ENCODE results near the gene AOX1.
"Not testable (repeated sequence)": the region's sequence is repeated elsewhere in the genome, so short reads cannot be mapped to it uniquely, and the experiment has no call there.

Gene AOX1

DNA sequence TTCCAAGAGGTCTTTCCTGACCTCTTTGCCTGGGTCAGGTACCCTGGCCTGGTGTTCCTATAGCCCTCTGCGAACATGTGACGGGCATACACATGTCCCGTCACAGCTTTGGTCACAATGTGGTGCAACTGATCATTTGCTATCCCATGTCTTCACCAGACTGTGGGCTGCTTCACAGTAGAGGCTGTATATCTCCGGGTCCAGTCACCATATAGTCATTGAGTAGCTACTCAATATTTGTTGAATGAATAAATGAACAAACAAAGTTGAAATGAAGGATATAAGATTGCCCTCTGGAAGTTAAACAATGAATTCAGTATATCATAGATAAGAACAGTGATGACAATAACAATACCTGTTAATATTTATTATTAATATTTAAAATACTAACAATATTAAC, 16.8 kb downstream of the AOX1 start:
- no peak overlapping the region for H3K27ac ChIP-seq
- TF ChIP-seq, protein P1, sequence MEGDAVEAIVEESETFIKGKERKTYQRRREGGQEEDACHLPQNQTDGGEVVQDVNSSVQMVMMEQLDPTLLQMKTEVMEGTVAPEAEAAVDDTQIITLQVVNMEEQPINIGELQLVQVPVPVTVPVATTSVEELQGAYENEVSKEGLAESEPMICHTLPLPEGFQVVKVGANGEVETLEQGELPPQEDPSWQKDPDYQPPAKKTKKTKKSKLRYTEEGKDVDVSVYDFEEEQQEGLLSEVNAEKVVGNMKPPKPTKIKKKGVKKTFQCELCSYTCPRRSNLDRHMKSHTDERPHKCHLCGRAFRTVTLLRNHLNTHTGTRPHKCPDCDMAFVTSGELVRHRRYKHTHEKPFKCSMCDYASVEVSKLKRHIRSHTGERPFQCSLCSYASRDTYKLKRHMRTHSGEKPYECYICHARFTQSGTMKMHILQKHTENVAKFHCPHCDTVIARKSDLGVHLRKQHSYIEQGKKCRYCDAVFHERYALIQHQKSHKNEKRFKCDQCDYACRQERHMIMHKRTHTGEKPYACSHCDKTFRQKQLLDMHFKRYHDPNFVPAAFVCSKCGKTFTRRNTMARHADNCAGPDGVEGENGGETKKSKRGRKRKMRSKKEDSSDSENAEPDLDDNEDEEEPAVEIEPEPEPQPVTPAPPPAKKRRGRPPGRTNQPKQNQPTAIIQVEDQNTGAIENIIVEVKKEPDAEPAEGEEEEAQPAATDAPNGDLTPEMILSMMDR (conservative IDR thresholded peaks at IDR 0.05), result no peak
- TF ChIP-seq ZFX (IDR thresholded peaks at IDR 0.05), result no peak

DNA sequence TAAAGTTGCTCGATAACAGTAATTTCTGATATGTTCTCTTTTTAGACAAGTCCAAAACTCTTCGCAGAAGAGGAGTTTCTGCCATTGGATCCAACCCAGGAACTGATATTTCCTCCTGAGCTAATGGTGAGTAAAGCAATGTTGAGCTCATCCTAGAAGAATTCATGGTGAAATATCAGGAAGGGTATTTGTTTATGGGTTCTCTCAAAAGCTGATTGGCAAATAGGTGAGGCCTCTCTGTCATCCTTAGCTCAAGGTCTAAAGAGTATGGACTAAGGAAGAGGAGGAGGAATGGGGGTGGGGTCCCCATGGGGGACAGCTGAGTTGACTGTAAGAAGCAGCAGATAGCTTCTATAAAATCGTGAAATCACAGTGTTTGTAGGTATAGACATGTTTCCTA, 18.2 kb downstream of the AOX1 start:
- TF ChIP-seq ZFX (IDR thresholded peaks at IDR 0.05), result no peak
- TF ChIP-seq, protein P1 (conservative IDR thresholded peaks at IDR 0.05), result no peak
- no peak overlapping the region for H3K27ac ChIP-seq

DNA sequence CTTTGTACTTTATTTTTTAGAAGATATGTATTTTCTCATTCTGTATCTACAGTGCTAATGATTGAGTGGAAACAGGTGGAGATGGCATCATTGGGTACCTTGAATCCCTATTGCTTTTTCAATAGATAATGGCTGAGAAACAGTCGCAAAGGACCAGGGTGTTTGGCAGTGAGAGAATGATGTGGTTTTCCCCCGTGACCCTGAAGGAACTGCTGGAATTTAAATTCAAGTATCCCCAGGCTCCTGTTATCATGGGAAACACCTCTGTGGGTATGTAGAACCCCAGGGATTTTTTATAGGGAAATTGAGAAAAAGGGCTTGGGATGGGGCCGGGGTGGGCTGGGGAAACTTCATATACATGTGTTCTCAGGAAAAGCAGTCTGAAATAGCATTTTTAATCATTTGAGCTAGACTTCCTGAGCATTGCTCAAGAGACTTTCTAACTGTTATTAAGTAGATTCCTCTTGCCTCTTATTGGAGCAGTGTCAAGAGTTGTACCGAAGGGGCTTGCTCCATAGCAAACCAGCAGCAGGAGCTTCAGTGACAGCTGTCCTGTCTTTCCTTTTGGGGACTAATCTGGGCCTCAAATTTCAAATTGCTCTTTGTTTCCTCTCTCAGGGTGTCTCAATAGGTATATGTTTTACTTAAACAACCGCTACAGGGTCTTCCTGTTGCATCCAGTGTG, 18.9 kb downstream of the AOX1 start:
- TF ChIP-seq, protein P1 (conservative IDR thresholded peaks at IDR 0.05), result no peak
- TF ChIP-seq ZFX (IDR thresholded peaks at IDR 0.05), result no peak
- H3K27ac ChIP-seq, result no peak overlapping the region

DNA sequence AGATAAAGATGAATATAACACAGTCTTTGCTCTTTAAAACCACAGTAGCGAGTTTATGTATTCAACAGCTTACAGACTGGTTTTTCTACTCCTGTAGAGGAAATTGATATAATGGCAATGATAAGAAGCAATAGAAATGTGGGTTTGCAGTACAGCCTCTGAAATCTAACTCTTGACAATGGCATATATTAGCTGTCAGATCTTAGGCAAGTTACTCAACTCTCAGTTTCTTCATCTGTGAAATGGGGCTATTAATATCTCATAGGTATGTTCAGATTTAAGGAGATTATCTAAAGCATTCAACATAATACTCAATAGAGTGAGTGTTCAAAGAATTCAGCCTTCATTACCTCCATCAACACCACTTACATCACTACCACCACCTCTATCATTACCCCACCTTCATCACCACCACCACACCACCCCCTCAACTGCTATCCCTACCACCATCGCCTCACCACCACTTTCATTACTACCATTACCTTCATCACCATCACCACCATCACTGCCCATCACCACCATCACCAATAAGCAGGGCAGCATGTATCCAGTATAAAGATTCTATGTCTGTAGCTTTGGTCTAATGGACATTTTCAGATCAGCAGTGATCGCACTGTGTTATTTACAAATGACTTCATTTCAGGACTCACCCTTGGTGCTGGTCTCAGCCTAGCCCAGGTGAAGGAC, 22.7 kb downstream of the AOX1 start:
- no peak for TF ChIP-seq ZFX (IDR thresholded peaks at IDR 0.05)
- TF ChIP-seq, protein P1 (conservative IDR thresholded peaks at IDR 0.05), result no peak
- H3K27ac ChIP-seq, result no peak overlapping the region

DNA sequence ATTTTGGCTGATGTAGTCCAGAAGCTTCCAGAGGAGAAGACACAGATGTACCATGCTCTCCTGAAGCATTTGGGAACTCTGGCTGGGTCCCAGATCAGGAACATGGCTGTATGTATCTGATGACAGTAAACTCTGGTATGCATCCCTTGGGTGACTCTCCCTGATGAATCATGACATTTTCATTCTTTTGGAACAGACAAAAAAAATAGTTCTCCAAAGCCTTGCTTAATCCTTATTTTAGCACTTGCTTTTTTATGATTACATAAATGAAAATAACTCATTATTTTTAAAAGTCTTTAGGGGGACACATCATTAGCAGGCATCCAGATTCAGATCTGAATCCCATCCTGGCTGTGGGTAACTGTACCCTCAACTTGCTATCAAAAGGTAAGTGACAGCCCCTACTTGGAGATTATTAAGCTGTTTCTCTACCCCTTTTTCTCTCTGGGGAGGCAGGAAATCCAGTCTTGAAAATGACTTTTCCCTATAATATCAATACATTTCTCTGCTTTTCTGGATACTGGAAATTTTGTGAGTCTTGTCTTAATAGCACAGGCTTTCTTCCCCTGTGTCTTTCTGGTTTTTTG, 23.3 kb downstream of the AOX1 start:
- H3K27ac ChIP-seq, result no peak overlapping the region
- TF ChIP-seq ZFX (IDR thresholded peaks at IDR 0.05), result no peak
- TF ChIP-seq, protein P1 (conservative IDR thresholded peaks at IDR 0.05), result no peak

DNA sequence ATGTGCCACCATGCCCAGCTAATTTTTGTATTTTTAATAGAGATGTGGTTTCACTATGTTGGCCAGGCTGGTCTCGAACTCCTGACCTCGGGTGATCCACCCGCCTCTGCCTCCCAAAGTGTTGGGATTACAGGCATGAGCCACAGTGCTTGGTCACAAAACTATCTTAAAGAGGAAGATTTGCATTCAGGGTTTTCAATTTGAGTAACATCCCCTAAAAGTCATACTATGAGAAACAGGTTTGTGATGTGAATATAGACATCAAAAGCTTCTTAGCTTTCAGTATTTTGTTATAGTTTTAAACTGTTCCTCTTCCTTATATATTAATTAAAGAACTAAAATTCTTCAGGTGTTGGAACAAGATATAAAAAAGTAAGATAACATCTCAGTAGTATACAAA, 24.4 kb downstream of the AOX1 start:
- H3K27ac ChIP-seq, result not testable (repeated sequence)

DNA sequence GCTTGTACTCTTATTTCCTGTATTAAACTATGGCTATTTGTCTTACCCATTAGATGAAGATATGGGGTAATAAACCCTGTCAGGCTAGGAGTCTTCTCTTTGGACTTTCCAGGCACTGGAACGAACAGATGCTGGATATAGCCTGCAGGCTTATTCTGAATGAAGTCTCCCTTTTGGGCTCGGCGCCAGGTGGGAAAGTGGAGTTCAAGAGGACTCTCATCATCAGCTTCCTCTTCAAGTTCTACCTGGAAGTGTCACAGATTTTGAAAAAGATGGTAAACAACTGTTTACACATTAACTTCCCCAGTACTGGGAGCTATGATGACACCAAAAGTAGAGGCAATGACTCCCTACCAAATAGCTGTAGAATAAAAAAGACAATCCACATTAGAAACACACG, 27.9 kb downstream of the AOX1 start:
- TF ChIP-seq, protein P1 (conservative IDR thresholded peaks at IDR 0.05), result no peak
- no peak for TF ChIP-seq ZFX (IDR thresholded peaks at IDR 0.05)
- no peak overlapping the region for H3K27ac ChIP-seq
